SU-DHL-6 (cell line): ENCODE data around the gene LY6G6D.

ENCODE experiments used
- CTCF ChIP-seq: fragments of 200-600 bp; sonication (generic); IDR thresholded peaks from one replicate; pipeline ENCODE4 v1.5.1; 2017; ENCODE audit warnings: antibody characterized with exemption, mild to moderate bottlenecking, low read length, moderate library complexity; ENCODE audit not compliant: insufficient read depth, poor library complexity, severe bottlenecking
- EZH2phosphoT487 ChIP-seq: fragments of 200-600 bp; sonication (generic), shearing (Covaris generic); conservative IDR thresholded peaks from 2 replicates; pipeline ENCODE4 v1.6.1; 2018; ENCODE audit warnings: mild to moderate bottlenecking, antibody characterized with exemption, low read length, moderate library complexity, mixed read lengths

DNA sequence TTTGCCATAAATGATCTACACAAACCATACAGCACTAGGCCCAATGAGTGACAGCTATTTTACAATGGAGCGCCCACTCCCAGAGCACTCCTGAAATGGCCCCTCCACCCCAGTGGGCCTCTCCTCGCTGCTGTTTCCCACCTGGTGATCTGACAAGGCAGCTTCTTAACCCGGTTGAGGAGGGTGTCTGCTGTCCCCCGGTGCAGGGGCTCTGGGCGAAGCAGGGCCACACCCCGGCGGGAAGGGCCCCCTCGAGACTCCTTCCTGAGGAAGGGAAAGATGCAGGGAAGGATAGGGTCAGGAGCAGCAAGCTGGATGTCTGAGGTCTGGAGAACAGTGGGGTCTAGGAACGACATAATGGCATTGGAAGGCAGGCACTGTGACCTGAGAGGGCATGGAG, 22.3 kb upstream of the LY6G6D start:
- TF ChIP-seq CTCF: no peak
- TF ChIP-seq EZH2phosphoT487: no peak
